HepG2 (cell line): ENCODE data around the gene DSTN. TPM values are rescaled to one million over a fixed set of nuclear protein-coding genes. Genes with fewer than 3 reads are reported as not detected.
A peak's percentile ranks its signal among the peaks of the same experiment; 100 is the strongest.

Source experiments
- ARID5B ChIP-seq: IDR thresholded peaks from 2 replicates; pipeline ENCODE4 v1.4.0; 2020; ENCODE audit warnings: mild to moderate bottlenecking, missing genetic modification reagents
- DPF2 ChIP-seq: sonication (generic); formaldehyde crosslinking; IDR thresholded peaks from 2 replicates; pipeline ENCODE4 v1.4.0; 2020; ENCODE audit warnings: mild to moderate bottlenecking, low read depth, missing genetic modification reagents, borderline replicate concordance
- JUND ChIP-seq: sonication (generic); formaldehyde crosslinking; IDR thresholded peaks from 2 replicates; pipeline ENCODE4 v1.8.0; 2022; ENCODE audit warnings: mild to moderate bottlenecking, missing genetic modification reagents
- RBM22 ChIP-seq: fragments of 200-400 bp; formaldehyde crosslinking; optimal IDR thresholded peaks from 2 replicates; pipeline ENCODE3; 2017; ENCODE audit warnings: mild to moderate bottlenecking, low read length, moderate library complexity
- SMAD1 ChIP-seq: sonication (generic); formaldehyde crosslinking; IDR thresholded peaks from 2 replicates; pipeline ENCODE4 v1.4.0; 2020; ENCODE audit warnings: missing genetic modification reagents, low read depth, mild to moderate bottlenecking, borderline replicate concordance
- ZNF740 ChIP-seq: sonication (generic); formaldehyde crosslinking; IDR thresholded peaks from 2 replicates; pipeline ENCODE4 v1.4.0; 2020; ENCODE audit warnings: missing genetic modification reagents
- polyA plus RNA-seq, 8 experiments: library from polyadenylated mRNA; depleted of rRNA in 3 of 8; stranded (reverse) in 7 of 8; unstranded in 1 of 8; fragments of >200 nt; fragmentation: Illumina TruSeq in 4 of 8; extraction: Trizol in 4 of 8; gene quantifications; 2 replicates each; pipeline versions ENCODE4 v1.2.1 to v1.2.3, GENCODE V29; 2011 to 2016; ENCODE audit warnings: low read depth in 4 of 8, missing spikeins in 1 of 8, mixed read lengths in 1 of 8; ENCODE audit not compliant: insufficient read depth in 1 of 8
- total RNA-seq, 5 experiments: library from RNA; depleted of rRNA; stranded (reverse); fragments of >200 nt; fragmentation: Illumina TruSeq; extraction: Trizol; gene quantifications; 2 replicates each; pipeline ENCODE4 v1.2.3, GENCODE V29; 2016; ENCODE audit warnings: low read depth in 1 of 5
- TF ChIP-seq, protein P1 (sequence below): sonication (generic); formaldehyde crosslinking; IDR thresholded peaks from 2 replicates; pipeline ENCODE4 v1.4.0; 2020; ENCODE audit warnings: mild to moderate bottlenecking, low read depth, missing genetic modification reagents
- TF ChIP-seq, protein P2 (sequence below): fragments of 450-650 bp; IDR thresholded peaks from 2 replicates; pipeline ENCODE4 v1.6.1; 2017; ENCODE audit warnings: mild to moderate bottlenecking
- TF ChIP-seq, protein P3 (sequence below): sonication (generic); formaldehyde crosslinking; IDR thresholded peaks from 2 replicates; pipeline ENCODE4 v1.4.0; 2020; ENCODE audit warnings: missing genetic modification reagents, borderline replicate concordance
- TF ChIP-seq, protein P4 (sequence below): sonication (generic); formaldehyde crosslinking; IDR thresholded peaks from 2 replicates; pipeline ENCODE4 v1.5.1; 2020; ENCODE audit warnings: mild to moderate bottlenecking, missing genetic modification reagents

Gene DSTN
- total and polyA plus RNA-seq, 2 of the 13 experiments (the other 11 are each of a cell fraction or from before 2014, with no cell fraction given): 27.6 to 106 TPM

DNA sequence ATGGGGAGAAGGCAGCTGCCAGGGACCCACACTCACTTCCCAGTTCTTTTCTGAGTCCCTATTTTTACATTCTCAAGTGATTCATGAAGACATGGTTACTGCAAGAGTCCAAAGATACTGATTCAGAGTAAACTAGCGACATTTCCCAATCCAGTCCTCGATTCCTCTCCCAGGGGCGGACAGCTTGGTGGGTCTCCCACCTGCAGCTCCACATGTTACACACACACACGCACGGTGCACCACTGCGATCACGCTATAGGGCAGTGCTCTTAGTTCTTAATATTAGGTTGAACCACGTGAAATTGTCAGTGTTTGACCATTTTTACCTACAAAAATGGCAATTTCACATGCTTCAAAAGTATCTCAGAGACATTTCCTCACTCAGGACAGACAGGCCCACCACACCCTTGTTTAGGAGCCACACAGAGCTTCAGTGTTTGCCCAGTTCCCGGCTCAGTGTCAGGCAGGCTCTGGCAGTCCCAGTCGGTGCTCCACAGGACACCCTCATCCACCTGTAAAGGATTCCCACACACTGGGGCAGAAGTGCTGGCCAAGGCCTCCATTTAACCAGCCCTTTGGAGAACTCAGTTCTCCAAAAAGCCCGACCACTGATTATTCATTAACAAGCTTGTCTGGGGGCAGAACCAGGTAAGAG, 60.4 kb downstream of the DSTN start (continued):
- no peak for TF ChIP-seq ARID5B (CRISPR knock-in tag)
- TF ChIP-seq, protein P1, sequence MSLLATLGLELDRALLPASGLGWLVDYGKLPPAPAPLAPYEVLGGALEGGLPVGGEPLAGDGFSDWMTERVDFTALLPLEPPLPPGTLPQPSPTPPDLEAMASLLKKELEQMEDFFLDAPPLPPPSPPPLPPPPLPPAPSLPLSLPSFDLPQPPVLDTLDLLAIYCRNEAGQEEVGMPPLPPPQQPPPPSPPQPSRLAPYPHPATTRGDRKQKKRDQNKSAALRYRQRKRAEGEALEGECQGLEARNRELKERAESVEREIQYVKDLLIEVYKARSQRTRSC (CRISPR knock-in tag): no peak
- peak; percentile 69 for TF ChIP-seq RBM22
- TF ChIP-seq, protein P2, sequence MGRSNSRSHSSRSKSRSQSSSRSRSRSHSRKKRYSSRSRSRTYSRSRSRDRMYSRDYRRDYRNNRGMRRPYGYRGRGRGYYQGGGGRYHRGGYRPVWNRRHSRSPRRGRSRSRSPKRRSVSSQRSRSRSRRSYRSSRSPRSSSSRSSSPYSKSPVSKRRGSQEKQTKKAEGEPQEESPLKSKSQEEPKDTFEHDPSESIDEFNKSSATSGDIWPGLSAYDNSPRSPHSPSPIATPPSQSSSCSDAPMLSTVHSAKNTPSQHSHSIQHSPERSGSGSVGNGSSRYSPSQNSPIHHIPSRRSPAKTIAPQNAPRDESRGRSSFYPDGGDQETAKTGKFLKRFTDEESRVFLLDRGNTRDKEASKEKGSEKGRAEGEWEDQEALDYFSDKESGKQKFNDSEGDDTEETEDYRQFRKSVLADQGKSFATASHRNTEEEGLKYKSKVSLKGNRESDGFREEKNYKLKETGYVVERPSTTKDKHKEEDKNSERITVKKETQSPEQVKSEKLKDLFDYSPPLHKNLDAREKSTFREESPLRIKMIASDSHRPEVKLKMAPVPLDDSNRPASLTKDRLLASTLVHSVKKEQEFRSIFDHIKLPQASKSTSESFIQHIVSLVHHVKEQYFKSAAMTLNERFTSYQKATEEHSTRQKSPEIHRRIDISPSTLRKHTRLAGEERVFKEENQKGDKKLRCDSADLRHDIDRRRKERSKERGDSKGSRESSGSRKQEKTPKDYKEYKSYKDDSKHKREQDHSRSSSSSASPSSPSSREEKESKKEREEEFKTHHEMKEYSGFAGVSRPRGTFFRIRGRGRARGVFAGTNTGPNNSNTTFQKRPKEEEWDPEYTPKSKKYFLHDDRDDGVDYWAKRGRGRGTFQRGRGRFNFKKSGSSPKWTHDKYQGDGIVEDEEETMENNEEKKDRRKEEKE: no peak
- TF ChIP-seq JUND: no peak
- no peak for TF ChIP-seq DPF2
- TF ChIP-seq, protein P3, sequence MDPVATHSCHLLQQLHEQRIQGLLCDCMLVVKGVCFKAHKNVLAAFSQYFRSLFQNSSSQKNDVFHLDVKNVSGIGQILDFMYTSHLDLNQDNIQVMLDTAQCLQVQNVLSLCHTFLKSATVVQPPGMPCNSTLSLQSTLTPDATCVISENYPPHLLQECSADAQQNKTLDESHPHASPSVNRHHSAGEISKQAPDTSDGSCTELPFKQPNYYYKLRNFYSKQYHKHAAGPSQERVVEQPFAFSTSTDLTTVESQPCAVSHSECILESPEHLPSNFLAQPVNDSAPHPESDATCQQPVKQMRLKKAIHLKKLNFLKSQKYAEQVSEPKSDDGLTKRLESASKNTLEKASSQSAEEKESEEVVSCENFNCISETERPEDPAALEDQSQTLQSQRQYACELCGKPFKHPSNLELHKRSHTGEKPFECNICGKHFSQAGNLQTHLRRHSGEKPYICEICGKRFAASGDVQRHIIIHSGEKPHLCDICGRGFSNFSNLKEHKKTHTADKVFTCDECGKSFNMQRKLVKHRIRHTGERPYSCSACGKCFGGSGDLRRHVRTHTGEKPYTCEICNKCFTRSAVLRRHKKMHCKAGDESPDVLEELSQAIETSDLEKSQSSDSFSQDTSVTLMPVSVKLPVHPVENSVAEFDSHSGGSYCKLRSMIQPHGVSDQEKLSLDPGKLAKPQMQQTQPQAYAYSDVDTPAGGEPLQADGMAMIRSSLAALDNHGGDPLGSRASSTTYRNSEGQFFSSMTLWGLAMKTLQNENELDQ (CRISPR knock-in tag): no peak
- TF ChIP-seq, protein P4, sequence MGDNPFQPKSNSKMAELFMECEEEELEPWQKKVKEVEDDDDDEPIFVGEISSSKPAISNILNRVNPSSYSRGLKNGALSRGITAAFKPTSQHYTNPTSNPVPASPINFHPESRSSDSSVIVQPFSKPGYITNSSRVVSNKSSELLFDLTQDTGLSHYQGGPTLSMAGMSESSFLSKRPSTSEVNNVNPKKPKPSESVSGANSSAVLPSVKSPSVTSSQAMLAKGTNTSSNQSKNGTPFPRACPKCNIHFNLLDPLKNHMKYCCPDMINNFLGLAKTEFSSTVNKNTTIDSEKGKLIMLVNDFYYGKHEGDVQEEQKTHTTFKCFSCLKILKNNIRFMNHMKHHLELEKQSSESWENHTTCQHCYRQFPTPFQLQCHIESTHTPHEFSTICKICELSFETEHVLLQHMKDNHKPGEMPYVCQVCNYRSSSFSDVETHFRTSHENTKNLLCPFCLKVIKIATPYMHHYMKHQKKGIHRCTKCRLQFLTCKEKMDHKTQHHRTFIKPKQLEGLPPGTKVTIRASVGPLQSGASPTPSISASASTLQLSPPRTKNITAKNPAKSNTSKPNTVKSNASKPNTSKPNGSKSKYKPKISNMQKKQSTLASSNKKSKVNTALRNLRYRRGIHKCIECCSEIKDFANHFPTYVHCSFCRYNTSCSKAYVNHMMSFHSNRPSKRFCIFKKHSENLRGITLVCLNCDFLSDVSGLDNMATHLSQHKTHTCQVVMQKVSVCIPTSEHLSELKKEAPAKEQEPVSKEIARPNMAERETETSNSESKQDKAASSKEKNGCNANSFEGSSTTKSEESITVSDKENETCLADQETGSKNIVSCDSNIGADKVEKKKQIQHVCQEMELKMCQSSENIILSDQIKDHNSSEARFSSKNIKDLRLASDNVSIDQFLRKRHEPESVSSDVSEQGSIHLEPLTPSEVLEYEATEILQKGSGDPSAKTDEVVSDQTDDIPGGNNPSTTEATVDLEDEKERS (CRISPR knock-in tag): no peak
- TF ChIP-seq ZNF740 (CRISPR knock-in tag): no peak
- peak; percentile 11; the same call in 1 of the 2 replicates for TF ChIP-seq SMAD1
